Ramos (cell line): ENCODE data around the gene WNK3.

Experiments used
- in situ Hi-C: fragments of 300-500 bp; cut with MboI; formaldehyde crosslinking; loops from one replicate; pipeline ENCODE4 v1.14.3; 2022; ENCODE audit warnings: low sequenced_read_pairs; ENCODE audit not compliant: unreplicated experiment

The WNK3 gene

DNA sequence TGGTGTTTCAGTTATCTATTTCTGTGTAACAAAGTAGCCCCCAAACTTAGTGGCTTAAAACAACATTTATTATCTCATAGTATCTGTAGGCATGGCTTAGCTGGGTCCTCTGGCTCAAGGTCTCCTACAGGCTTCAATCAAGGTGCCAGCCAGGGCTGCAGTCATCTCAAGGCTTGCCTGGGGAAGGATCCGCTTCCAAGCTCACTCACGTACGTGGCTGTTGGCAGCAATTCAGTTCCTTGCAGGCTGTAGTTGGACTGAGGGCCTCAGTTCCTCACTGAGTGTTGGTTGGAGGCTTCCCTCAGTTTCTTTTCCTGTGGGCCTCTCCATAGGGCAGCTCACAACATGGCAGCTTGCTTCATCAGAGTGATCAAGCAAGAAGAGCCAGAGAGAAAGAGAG, 184.1 kb downstream of the WNK3 start:
- in situ Hi-C loops: no loop called here

GRCh38 chrX:54172455-54172854, 185.4 kb downstream of the WNK3 start:
- in situ Hi-C loops: no loop called here

GRCh38 chrX:54171527-54172250, 186.2 kb downstream of the WNK3 start:
- in situ Hi-C loops: no loop called here

- in situ Hi-C loops: no loop called here
These were observed 186.8 kb downstream of the WNK3 start for GRCh38 chrX:54171091-54171490.

DNA sequence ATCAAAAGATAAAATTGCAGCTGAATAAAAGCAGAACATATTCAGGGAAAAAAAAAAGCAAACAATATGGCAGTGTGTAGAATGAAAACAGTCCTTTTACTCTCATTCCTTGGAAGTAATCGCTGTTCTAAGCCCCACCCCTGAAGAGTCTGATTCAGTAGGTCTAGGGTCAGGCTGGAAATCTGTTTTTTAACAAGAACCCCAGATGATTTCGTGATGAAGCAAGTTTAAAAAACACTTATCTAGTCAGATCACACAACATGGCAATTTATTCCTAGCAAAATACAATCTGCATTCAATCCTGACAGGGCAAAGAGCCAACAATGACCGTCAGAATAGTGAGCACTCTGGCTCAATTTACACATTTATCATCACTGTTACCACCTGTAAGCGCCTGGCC, 190.9 kb downstream of the WNK3 start:
- in situ Hi-C loops: no loop called here

- in situ Hi-C loops: no loop called here
These were observed 200.3 kb downstream of the WNK3 start for GRCh38 chrX:54157561-54157960.
